A549 treated with AZD9567 at 1 μM for 4 hours (cell line): Measurements from ENCODE around the gene BCAN. TPM values are rescaled to one million over a fixed set of nuclear protein-coding genes. Genes with fewer than 3 reads are reported as not detected.

Source experiments
- total RNA-seq: library from RNA; stranded (reverse); fragments of 200-300 nt; extraction: Qiagen RNA extraction; gene quantifications from 5 replicates; pipeline ENCODE4 v1.2.3, GENCODE V29; 2022; ENCODE audit not compliant: insufficient read depth

Gene BCAN
- total RNA-seq: 0.09 to 0.29 TPM (median 0.10 TPM) in 3 of 5 replicates, not detected in the others

GRCh38 chr1:156641761-156642264 is at the start of gene BCAN:
TSS of gene BCAN (plus strand) at chr1:156642117. CDS start at chr1:156646055, 3,938 bp downstream.

GRCh38 chr1:156601122-156601830 is 40.6 kb upstream of the BCAN start, which contains the start of gene GPATCH4:
TSS of gene GPATCH4 (minus strand) at chr1:156601479.

GRCh38 chr1:156618853-156619581 is 22.9 kb upstream of the BCAN start, which contains the start of gene HAPLN2:
TSS of gene HAPLN2 (plus strand) at chr1:156619415. CDS start at chr1:156623491, 4,076 bp downstream.

GRCh38 chr1:156676820-156677615 is 35.1 kb downstream of the BCAN start, which contains the start of gene NES:
TSS of gene NES (minus strand) at chr1:156677407. CDS start at chr1:156677264, 143 bp downstream.

GRCh38 chr1:156705321-156705917 is 63.5 kb downstream of the BCAN start, which contains the start of gene CRABP2:
TSS of gene CRABP2 (minus strand) at chr1:156705583. CDS start at chr1:156705446, 137 bp downstream.

Other genes with a start within 250 kb of the BCAN start
- gene MEF2D, start 141.3 kb upstream of the BCAN start, total RNA-seq: 20.3 to 27.7 TPM (median 24.1 TPM) in 5 replicates
- gene IQGAP3, start 69.6 kb upstream of the BCAN start, total RNA-seq: 9.4 to 20.1 TPM (median 18.7 TPM) in 5 replicates
- gene TTC24, start 62.4 kb upstream of the BCAN start, total RNA-seq: not detected in 5 replicates
- gene NAXE, start 50.3 kb upstream of the BCAN start, total RNA-seq: 112 to 177 TPM (median 169 TPM) in 5 replicates
- gene GPATCH4, start 40.6 kb upstream of the BCAN start, total RNA-seq: 59.5 to 87.5 TPM (median 65.3 TPM) in 5 replicates
- gene HAPLN2, start 22.7 kb upstream of the BCAN start, total RNA-seq: 0.06 to 0.18 TPM (median 0.12 TPM) in 3 of 5 replicates, not detected in the others
- gene NES, start 35.3 kb downstream of the BCAN start, total RNA-seq: 0.90 to 1.5 TPM (median 1.1 TPM) in 5 replicates
- 6.8 to 13.3 TPM (median 8.9 TPM) in 5 replicates for gene CRABP2, start 63.5 kb downstream of the BCAN start, total RNA-seq
- gene METTL25B, start 86.4 kb downstream of the BCAN start, total RNA-seq: 26.2 to 29.5 TPM (median 26.9 TPM) in 5 replicates
- 38.9 to 72.8 TPM (median 43.1 TPM) in 5 replicates for gene ISG20L2, start 86.6 kb downstream of the BCAN start, total RNA-seq
- gene MRPL24, start 99.0 kb downstream of the BCAN start, total RNA-seq: 153 to 197 TPM (median 189 TPM) in 5 replicates
- 344 to 405 TPM (median 380 TPM) in 5 replicates for gene HDGF, start 109.6 kb downstream of the BCAN start, total RNA-seq
- 67.6 to 95.6 TPM (median 75.0 TPM) in 5 replicates for gene PRCC, start 125.4 kb downstream of the BCAN start, total RNA-seq
- gene SH2D2A, start 174.7 kb downstream of the BCAN start, total RNA-seq: 2.6 to 3.6 TPM (median 2.7 TPM) in 5 replicates
- gene INSRR, start 217.0 kb downstream of the BCAN start, total RNA-seq: not detected in 5 replicates
- 0.04 to 0.13 TPM (median 0.09 TPM) in 4 of 5 replicates, not detected in the other for gene NTRK1, start 218.7 kb downstream of the BCAN start, total RNA-seq